Activated CD4-positive, alpha-beta T cell treated with anti-CD3 and anti-CD28 coated beads, Interleukin-10, Interleukin-2, amounts not matched to agents 100 ng/mL and 50 ng/mL, durations not matched to agents 16 hours and 8 hours (primary cell): ENCODE results near the gene NEAT1.

Experiments
- DNase-seq: peaks from one replicate; pipeline ENCODE4 v3.0.0-alpha.2; 2020

Gene NEAT1

DNA sequence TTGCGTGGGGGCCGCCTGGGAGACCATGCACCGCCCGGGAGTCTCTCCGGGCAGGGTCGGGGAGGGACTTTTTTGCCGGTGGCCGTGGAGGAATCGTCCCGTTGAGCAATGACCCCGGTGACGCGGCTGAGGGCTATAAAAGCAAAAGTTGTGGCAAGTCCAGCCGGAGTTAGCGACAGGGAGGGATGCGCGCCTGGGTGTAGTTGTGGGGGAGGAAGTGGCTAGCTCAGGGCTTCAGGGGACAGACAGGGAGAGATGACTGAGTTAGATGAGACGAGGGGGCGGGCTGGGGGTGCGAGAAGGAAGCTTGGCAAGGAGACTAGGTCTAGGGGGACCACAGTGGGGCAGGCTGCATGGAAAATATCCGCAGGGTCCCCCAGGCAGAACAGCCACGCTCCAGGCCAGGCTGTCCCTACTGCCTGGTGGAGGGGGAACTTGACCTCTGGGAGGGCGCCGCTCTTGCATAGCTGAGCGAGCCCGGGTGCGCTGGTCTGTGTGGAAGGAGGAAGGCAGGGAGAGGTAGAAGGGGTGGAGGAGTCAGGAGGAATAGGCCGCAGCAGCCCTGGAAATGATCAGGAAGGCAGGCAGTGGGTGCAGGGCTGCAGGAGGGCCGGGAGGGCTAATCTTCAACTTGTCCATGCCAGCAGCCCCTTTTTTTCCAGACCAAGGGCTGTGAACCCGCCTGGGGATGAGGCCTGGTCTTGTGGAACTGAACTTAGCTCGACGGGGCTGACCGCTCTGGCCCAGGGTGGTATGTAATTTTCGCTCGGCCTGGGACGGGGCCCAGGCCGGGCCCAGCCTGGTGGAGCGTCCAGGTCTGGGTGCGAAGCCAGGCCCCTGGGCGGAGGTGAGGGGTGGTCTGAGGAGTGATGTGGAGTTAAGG is at the start of gene NEAT1:
NEAT1 (plus strand) TSS at position 166 of the 883 bp plus-strand sequence.
- peak; percentile 97 for DNase-seq

GRCh38 chr11:65373839-65374580 is 48.6 kb upstream of the NEAT1 start:
- DNase-seq = no peak

- no peak for DNase-seq
These were observed 47.6 kb upstream of the NEAT1 start for GRCh38 chr11:65375012-65375411.

DNA sequence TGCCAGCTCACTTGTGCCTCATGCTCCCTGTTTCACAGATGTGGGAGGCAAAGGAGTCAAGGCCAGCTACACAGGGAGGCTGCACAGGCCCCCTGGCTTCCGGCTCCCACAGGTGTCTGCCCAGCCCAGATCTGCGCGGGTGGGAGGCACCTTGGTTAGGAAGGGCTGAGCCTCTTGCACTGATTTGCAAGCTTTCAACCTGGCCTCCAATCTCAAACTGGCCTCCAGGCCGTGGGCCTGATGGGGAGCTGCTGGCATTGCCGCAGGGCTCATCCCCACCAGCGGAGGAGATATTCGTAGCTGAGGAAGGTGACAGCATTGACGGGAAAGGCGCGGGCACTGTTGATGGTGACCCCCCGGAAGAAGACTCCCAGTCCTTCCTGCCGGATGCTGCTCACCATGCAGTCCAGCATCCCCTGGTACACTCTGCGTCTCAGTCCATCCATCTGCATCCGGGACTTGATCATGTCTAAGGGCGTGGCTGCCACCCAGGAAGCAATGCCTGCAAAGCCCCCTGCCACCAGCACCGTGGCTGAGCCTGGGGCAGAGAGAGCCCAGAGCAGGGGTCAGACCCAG is 46.4 kb upstream of the NEAT1 start:
- DNase-seq = no peak

DNA sequence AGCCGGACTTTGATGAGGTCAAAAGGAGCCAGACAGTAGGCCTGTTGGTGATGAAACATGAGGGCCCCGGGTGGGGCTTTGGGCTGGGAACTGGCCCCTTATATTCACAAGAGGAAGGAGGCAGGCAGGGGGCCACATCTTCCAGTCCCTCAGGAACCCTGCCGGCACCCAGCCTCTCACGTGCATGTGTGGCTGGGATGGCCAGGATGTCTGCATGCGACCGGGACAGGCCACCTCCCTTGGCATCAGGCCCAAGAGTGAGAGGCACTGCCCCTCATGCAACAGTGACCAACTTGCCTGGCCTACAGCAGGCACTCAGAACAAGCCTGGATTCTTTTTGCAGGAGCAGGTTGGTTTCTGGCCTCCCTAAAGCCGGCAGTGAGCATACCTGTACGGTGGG is 45.6 kb upstream of the NEAT1 start:
- DNase-seq = no peak

GRCh38 chr11:65377777-65378176 is 44.8 kb upstream of the NEAT1 start:
- DNase-seq = no peak

DNA sequence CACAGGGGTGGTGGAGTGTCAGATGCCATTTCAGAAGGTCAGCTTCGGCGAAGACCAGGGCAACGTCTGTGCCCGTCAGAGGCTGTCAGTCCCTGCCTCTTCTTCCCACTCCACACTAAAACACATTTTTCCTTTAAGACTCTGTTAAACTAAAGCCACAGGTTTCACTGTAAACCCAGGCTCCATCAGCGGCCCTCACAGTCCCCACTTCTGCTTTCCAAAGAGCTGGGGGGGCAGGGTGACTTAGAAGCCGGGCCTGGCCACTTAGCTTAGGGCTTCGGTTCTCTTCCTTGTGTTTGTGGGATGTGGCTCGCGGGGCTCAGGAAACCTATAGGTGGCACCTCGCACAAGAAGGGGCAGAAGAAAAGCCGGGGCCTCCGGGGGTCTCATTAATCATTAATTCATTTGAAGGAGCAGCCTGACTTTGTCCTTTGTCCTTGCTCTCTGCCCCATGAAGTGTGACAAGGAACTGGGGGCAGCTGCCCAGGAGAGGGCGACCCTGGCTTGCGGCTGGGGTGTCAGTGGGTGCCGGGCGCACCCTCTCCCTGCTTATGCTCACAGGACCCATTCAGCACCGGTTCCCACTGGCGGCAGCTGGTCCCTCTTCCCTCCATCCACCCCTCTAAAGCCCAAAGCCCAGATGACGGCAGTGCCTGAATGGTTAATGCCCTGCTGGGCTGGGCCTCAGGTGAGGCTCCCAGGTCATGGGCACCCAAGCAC is 44.2 kb upstream of the NEAT1 start:
- no peak for DNase-seq

GRCh38 chr11:65378928-65379638 is 43.5 kb upstream of the NEAT1 start:
- no peak for DNase-seq

DNA sequence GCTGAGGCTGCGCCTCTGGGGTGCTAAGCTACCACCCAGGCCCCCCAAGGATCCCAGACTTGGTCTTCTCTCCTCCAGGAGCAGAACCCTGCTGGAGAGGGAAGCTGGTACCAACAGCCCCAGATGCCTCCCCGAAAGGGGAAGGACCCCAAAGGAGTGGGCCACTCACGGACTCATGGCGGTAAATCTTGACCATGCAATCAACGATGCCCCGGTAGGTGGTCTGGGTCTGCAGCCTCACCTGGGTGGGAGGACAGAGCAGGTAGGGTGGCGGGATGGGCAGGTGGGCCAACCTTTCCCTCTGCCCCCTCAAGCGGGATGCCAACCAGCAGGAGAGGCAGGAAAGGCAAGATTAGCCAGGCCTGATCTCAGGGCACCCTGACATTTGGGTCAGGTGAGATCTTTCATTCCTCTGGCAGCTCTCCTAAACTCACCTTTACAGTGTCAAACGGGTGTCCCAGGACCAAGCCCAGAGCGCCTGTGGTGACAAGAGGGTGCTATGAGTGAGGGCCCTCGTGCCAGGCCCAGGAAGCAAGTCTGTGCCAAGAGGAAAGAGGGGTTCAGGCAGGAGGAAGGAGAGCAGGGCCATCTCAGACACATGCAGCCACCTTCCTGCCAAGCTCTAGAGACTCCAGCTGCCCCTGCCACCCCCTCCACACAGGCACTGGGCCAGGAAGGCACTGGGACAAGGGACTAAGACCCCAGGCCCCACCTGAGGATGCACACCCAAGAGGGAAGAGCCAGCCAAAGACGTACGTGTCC is 42.7 kb upstream of the NEAT1 start:
- no peak for DNase-seq

- no peak for DNase-seq
These were observed 42.0 kb upstream of the NEAT1 start for GRCh38 chr11:65380460-65381119.

- DNase-seq = peak; percentile 72
These were observed 40.9 kb upstream of the NEAT1 start for GRCh38 chr11:65381716-65382032.

- peak; percentile 97 for DNase-seq
These were observed 40.4 kb upstream of the NEAT1 start, which contains the start of gene SLC25A45 for GRCh38 chr11:65382033-65382803. Gene SLC25A45, minus strand, starts transcription at chr11:65382646. Its CDS starts 695 bp downstream, at chr11:65381951.

GRCh38 chr11:65382804-65383368 is 39.7 kb upstream of the NEAT1 start:
- DNase-seq = no peak

DNA sequence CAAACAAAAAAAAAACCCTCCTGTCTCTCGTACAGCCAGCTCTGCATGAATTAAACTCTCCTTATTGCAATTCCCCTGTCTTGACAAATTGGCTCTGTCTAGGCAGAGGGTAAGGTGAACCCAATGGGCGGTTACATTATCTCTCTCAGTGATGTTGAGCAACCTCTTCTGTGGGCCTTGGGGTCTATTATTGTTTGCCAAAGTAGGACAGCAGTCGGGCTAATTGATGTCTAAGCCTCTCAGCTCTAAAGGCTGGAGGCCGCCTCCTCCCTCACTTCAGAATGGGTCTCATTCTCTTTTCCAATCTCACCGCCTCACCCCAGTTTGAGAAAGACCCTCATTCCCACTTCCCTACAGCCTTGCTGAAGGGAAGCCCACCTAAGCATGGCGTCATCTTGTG is 38.8 kb upstream of the NEAT1 start:
- DNase-seq = no peak

- DNase-seq = peak; percentile 16
These were observed 38.2 kb upstream of the NEAT1 start for GRCh38 chr11:65384301-65384889.

DNA sequence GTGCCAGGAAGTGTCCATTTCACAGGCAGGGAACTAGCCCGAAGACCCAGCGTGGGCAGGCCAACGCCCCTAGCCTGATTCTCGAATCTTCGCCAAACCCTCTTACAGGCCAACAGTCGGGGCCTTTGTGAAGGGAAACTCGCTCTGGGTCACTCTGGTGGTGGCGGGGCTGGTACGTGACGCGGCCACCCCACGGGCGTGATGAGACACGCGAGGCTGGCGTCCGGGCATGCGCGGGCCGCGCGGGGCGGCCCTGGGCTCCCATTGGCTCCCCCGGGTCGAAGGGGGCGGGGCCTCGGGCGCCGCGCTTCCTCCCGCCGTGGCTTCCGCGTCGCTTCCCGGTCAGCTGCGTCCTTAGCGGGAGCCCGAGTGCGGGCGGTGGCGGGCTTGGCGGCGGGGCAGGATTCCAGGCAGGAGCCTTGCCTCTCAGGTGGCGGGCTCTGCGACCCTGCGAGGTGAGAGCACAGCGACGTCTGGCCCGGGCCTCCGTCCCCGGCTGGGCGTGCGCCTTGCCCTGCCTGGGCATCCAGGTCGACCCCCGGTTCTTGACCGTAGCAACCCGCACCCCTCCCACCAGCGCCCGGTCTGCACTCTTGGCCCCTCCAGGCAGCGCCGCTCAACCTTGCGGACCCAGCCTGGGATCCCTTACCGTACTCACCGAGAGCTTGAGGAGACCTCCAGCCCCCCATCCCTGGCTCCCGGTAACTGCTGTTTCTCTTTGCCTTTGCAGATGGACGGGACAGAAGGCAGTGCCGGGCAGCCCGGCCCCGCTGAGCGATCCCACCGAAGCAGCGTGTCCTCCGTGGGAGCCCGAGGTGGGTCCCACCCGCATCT is 36.1 kb upstream of the NEAT1 start, which contains the start of gene FRMD8:
FRMD8 (plus strand) TSS at position 331 of the 834 bp plus-strand sequence; CDS start at position 731, 400 bp downstream.
- peak; percentile 89 for DNase-seq

- DNase-seq = peak; percentile 41
These were observed 33.9 kb upstream of the NEAT1 start for GRCh38 chr11:65388731-65389130.

- DNase-seq = no peak
These were observed 33.2 kb upstream of the NEAT1 start for GRCh38 chr11:65389294-65389980.
